AG08395 (cell line): Measurements from ENCODE around the gene TGFA.

Experiments used
- DNase-seq: peaks from one replicate; pipeline ENCODE4 v3.0.0; 2012; ENCODE audit warnings: mixed read lengths, low spot score

Gene TGFA

GRCh38 chr2:70552501-70553333 lies 909 bp downstream of the TGFA start:
- no peak for DNase-seq

- no peak for DNase-seq
Measured at GRCh38 chr2:70551167-70551566, 2.5 kb downstream of the TGFA start.

- no peak for DNase-seq
Measured at GRCh38 chr2:70549962-70550361, 3.7 kb downstream of the TGFA start.

- DNase-seq = no peak
Measured at GRCh38 chr2:70549064-70549710, 4.4 kb downstream of the TGFA start.

GRCh38 chr2:70548233-70548632 lies 5.4 kb downstream of the TGFA start:
- DNase-seq = no peak

GRCh38 chr2:70546885-70547284 lies 6.7 kb downstream of the TGFA start:
- DNase-seq = no peak

- no peak for DNase-seq
Measured at GRCh38 chr2:70546376-70546775, 7.2 kb downstream of the TGFA start.

GRCh38 chr2:70541481-70542020 lies 12.1 kb downstream of the TGFA start:
- peak; percentile 78 for DNase-seq

GRCh38 chr2:70537840-70538239 lies 15.8 kb downstream of the TGFA start:
- DNase-seq = no peak

GRCh38 chr2:70536517-70537055 lies 17.0 kb downstream of the TGFA start:
- DNase-seq = no peak

- no peak for DNase-seq
Measured at GRCh38 chr2:70535573-70535972, 18.1 kb downstream of the TGFA start.

GRCh38 chr2:70534183-70534836 lies 19.3 kb downstream of the TGFA start:
- no peak for DNase-seq

- DNase-seq = no peak
Measured at GRCh38 chr2:70532244-70532935, 21.2 kb downstream of the TGFA start.

- DNase-seq = no peak
Measured at GRCh38 chr2:70531419-70532086, 22.1 kb downstream of the TGFA start.

- no peak for DNase-seq
Measured at GRCh38 chr2:70529610-70530009, 24.0 kb downstream of the TGFA start.

GRCh38 chr2:70528929-70529328 lies 24.7 kb downstream of the TGFA start:
- DNase-seq = no peak

- no peak for DNase-seq
Measured at GRCh38 chr2:70528276-70528675, 25.4 kb downstream of the TGFA start.

GRCh38 chr2:70527447-70528080 lies 26.1 kb downstream of the TGFA start:
- no peak for DNase-seq

- DNase-seq = no peak
Measured at GRCh38 chr2:70526126-70526525, 27.5 kb downstream of the TGFA start.

- DNase-seq = peak; percentile 28
Measured at GRCh38 chr2:70525032-70525431, 28.6 kb downstream of the TGFA start.
